Parathyroid adenoma (tissue), 2 donors: ENCODE results near the gene PTPRD.

ENCODE experiments used
- H2AFZ ChIP-seq: fragments of 300-600 bp; sonication (generic); one replicate; pipeline ENCODE4 v1.7.0; 2017; ENCODE audit warnings: antibody characterized with exemption, mild to moderate bottlenecking
- H3K27ac ChIP-seq: fragments of 300-600 bp; sonication (generic); one replicate; pipeline ENCODE4 v1.7.0; 2017
- H3K27me3 ChIP-seq: fragments of 300-600 bp; sonication (generic); one replicate; pipeline ENCODE4 v1.7.0; 2017; ENCODE audit warnings: low read length; ENCODE audit not compliant: control insufficient read depth, insufficient read depth
- H3K36me3 ChIP-seq: fragments of 300-600 bp; sonication (generic); one replicate; pipeline ENCODE4 v1.7.0; 2017; ENCODE audit warnings: low read length; ENCODE audit not compliant: control insufficient read depth, insufficient read depth
- H3K4me1 ChIP-seq: fragments of 300-600 bp; sonication (generic); one replicate; pipeline ENCODE4 v1.7.0; 2017; ENCODE audit warnings: control low read depth
- H3K4me2 ChIP-seq: fragments of 300-600 bp; sonication (generic); one replicate; pipeline ENCODE4 v1.7.0; 2017; ENCODE audit warnings: low read length
- H3K4me3 ChIP-seq: fragments of 300-600 bp; sonication (generic); one replicate; pipeline ENCODE4 v1.7.0; 2017; ENCODE audit warnings: low read depth, low read length
- H3K79me2 ChIP-seq: fragments of 300-600 bp; sonication (generic); one replicate; pipeline ENCODE4 v1.7.0; 2017; ENCODE audit warnings: control low read depth
- H3K9ac ChIP-seq: fragments of 300-600 bp; sonication (generic); one replicate; pipeline ENCODE4 v1.7.0; 2017; ENCODE audit warnings: mild to moderate bottlenecking
- H3K9me3 ChIP-seq: fragments of 300-600 bp; sonication (generic); one replicate; pipeline ENCODE4 v1.7.0; 2017; ENCODE audit warnings: low read length; ENCODE audit not compliant: control insufficient read depth
- TF ChIP-seq, protein P1 (sequence below): fragments of 300-600 bp; sonication (generic); IDR thresholded peaks from one replicate; pipeline ENCODE4 v1.7.0; 2017; ENCODE audit warnings: antibody characterized with exemption, mild to moderate bottlenecking
- donor health status: primary hyperparathyroidism.

PTPRD gene

DNA sequence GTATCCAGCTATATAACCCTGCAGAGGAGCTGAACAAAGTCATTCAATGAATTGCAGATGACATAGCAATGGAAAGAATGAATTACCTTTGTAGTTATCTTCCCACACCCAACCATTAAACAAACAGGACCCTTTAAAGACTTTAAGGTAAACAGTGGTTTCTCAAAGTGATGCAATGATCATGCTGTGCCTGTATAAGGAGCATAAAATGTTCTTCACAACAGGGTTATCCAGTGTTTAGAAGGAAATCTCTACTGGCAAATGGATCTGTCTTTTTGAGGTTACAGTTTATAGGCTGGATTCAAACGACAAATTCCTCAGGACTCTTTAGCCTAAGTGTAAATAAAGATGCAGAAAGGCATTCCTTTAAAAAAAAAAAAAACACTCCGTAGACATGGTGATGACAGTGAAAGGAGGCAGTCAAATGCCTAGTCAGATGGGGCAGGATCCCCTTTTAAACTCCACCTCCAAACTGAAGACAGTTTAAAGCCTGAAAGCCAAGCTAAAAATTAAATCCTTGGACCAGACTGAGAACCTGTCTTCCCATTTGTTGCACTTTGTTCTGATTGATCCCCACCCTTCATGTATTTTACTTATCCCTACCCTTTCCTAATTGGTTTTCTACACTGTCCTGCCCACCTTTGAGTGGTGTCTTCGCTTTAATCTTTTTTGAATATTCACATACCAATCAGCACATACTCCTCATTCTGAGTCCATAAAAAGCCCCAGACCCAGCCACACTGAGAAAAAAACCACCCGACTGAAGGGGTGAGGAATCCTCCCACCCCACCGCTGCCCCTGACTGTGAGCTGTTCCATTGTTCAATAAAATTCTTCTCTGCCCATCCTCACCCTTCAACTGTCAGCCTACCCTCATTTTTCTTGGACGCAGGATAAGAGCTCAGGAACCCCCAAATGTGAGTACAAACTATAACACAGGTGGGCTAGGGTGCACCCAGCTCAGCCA, 2052.0 kb downstream of the PTPRD start:
- no peaks in the 10 kb centered on the region for H3K27me3 ChIP-seq
- H3K36me3 ChIP-seq = no peaks in the 10 kb centered on the region
- TF ChIP-seq, protein P1, sequence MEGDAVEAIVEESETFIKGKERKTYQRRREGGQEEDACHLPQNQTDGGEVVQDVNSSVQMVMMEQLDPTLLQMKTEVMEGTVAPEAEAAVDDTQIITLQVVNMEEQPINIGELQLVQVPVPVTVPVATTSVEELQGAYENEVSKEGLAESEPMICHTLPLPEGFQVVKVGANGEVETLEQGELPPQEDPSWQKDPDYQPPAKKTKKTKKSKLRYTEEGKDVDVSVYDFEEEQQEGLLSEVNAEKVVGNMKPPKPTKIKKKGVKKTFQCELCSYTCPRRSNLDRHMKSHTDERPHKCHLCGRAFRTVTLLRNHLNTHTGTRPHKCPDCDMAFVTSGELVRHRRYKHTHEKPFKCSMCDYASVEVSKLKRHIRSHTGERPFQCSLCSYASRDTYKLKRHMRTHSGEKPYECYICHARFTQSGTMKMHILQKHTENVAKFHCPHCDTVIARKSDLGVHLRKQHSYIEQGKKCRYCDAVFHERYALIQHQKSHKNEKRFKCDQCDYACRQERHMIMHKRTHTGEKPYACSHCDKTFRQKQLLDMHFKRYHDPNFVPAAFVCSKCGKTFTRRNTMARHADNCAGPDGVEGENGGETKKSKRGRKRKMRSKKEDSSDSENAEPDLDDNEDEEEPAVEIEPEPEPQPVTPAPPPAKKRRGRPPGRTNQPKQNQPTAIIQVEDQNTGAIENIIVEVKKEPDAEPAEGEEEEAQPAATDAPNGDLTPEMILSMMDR = no peak
- no peak overlapping the region for H3K4me3 ChIP-seq
- H3K79me2 ChIP-seq = no peaks in the 10 kb centered on the region
- no peak overlapping the region for H2AFZ ChIP-seq
- no peaks in the 10 kb centered on the region for H3K4me1 ChIP-seq
- H3K9ac ChIP-seq = no peak overlapping the region
- H3K27ac ChIP-seq = no peak overlapping the region
- H3K9me3 ChIP-seq = no peaks in the 10 kb centered on the region
- no peak overlapping the region for H3K4me2 ChIP-seq

DNA sequence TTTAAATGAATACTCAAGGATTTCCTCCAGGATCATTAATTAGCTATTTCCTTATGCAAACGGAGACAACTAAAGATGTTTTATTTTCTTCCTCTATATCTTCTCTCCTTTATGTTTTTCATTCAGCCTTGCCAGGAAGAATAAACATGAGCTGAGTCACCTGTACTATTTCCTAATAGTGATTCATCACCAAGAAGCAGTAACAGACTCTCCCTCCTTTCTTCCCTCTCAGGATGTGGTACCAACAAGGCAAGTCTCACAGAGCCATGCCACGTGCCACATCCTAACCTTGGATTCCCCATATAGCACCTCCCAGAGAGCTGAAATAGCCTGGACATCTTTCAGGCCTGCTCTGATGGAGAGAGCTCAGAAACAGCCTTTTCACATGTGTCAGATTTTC, 2054.6 kb downstream of the PTPRD start:
- Histone ChIP-seq H3K4me2 (no peak overlapping the region), H3K79me2 (no peaks in the 10 kb centered on the region), H3K27ac (no peak overlapping the region), H3K27me3 (no peaks in the 10 kb centered on the region), H2AFZ (no peak overlapping the region), H3K36me3 (no peaks in the 10 kb centered on the region), H3K9me3 (no peaks in the 10 kb centered on the region), H3K4me3 (no peak overlapping the region), H3K9ac (no peak overlapping the region), H3K4me1 (no peaks in the 10 kb centered on the region)
- TF ChIP-seq, protein P1 = no peak

DNA sequence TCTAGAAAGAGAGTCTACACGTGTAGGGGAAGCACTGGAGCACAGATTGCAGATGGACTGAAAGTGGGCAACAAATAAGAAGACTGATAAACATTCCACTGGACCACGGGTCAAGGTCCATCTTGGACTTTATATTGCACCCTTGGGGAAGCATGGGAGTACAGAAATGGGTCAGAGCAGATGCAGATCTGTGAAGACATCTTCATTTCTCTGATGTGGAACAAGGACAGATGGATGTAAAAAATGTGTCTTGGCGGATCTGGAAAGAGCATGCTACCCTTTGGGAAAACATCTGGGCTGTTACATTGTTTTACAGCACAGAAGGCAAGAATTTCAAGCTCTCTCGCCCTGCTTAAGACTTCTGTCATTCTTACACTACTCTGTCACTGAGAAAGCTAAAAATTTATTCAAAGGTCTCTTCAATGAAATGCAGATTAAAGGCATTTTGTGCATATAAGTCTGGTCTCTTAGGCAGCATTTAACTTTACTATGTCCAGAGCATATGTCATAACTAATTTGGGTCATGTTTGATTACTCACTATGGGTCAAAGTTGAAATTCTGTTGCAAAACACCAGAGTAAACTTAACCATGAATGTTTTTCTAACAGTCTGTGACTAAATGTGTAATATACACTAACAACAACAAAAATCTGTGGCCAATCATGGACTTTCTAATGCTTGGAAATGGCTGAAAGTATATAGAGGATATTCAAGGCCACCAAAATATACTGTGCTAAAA, 2056.9 kb downstream of the PTPRD start:
- H3K4me1 ChIP-seq = no peaks in the 10 kb centered on the region
- H3K4me3 ChIP-seq = no peak overlapping the region
- no peak overlapping the region for H3K4me2 ChIP-seq
- H3K27ac ChIP-seq = no peak overlapping the region
- no peaks in the 10 kb centered on the region for H3K9me3 ChIP-seq
- TF ChIP-seq, protein P1 = no peak
- H3K9ac ChIP-seq = no peak overlapping the region
- H3K36me3 ChIP-seq = no peaks in the 10 kb centered on the region
- H3K27me3 ChIP-seq = no peaks in the 10 kb centered on the region
- H3K79me2 ChIP-seq = no peaks in the 10 kb centered on the region
- no peak overlapping the region for H2AFZ ChIP-seq

DNA sequence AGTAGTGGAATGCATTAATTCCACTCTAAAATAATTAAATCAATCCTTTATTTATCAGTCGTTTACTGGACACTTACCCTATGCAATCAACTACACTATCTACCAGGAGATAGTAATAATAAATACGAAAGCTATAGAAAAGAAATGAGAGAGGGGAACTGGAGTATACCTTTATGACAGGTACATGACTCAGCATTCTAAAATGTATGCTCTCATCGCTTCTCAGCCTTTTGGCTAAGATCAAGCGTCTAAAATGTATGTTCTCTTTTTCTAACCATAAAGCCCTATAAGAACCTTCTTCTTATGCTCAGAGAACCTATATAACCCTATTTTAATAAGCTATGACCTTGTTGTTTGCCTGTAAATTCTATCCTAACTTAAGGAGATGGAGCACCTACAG, 2059.4 kb downstream of the PTPRD start:
- no peak overlapping the region for H2AFZ ChIP-seq
- no peak overlapping the region for H3K27ac ChIP-seq
- H3K27me3 ChIP-seq = no peaks in the 10 kb centered on the region
- no peaks in the 10 kb centered on the region for H3K9me3 ChIP-seq
- no peaks in the 10 kb centered on the region for H3K36me3 ChIP-seq
- H3K4me1 ChIP-seq = no peaks in the 10 kb centered on the region
- H3K9ac ChIP-seq = no peak overlapping the region
- TF ChIP-seq, protein P1 = no peak
- H3K4me2 ChIP-seq = no peak overlapping the region
- H3K79me2 ChIP-seq = no peaks in the 10 kb centered on the region
- no peak overlapping the region for H3K4me3 ChIP-seq
